ENCODE measurements around the gene MIS18BP1.

MIS18BP1 gene

DNA sequence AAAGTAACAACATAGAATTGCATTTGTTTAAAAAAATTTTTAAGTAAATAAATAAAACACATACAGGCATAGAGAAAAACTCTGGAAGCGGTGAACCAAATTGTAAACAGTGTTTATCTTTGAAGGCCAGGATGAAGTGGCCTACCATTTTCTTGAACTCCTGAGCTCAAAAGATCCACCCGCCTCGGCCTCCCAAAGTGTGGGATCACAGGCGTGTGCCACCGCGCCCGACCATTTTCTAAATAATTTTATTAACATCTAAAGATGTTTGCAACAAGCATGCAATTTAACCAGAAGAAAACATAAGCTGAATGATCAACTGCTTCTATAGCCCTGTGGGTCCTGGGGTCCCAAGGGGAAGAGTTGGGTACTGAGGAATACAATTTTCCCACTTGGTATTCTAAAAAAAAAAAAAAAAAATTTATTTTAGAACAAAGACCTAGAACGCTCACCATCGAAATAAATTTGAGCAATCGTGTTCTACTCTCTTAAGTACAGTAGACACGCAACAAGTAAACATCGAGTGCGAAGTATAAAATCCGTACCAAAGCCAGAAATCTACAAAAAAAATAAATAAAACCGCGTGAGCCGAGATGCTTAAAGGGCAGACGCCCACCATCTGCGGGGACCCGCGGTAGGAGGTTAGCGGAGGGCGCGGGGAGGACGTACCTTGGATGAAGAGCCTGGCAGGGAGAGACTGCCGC, 484 bp downstream of the MIS18BP1 start:
- DNase-seq, result peak; percentile 42
- no peak overlapping the region for H2BK12ac ChIP-seq (ENCODE audit: low read length in 2 of 2)
- no peak overlapping the region for H4K8ac ChIP-seq (ENCODE audit: low read length)
- peak overlapping the region; percentile 98 for H3K9ac ChIP-seq (ENCODE audit: low read length)
- no peak overlapping the region for H2BK15ac ChIP-seq (ENCODE audit: low read depth, poor library complexity, severe bottlenecking)
- peaks cover 3% of the 10 kb centered on the region for H3K4me1 ChIP-seq (ENCODE audit: control insufficient read depth, insufficient read depth, low read depth, low read length)
- H3K23ac ChIP-seq (ENCODE audit: low read length in 2 of 2), result peak overlapping the region in 1 of 2 experiments; percentile 56
- peak overlapping the region in 1 of 2 experiments; percentile 87 for H3K14ac ChIP-seq (ENCODE audit: low read length in 2 of 2)
- H2BK5ac ChIP-seq (ENCODE audit: low read depth, low read length, poor library complexity, severe bottlenecking), result no peak overlapping the region
- peak overlapping the region; percentile 80 for H4K91ac ChIP-seq (ENCODE audit: low read length)
- peak overlapping the region; percentile 81 to 86 for H3K18ac ChIP-seq (ENCODE audit: low read depth in 1 of 2, low read length in 2 of 2)
- peak overlapping the region; percentile 78 for H2AFZ ChIP-seq (ENCODE audit: low read depth, low read length)
- peaks cover 4% of the 10 kb centered on the region for H3K9me3 ChIP-seq (ENCODE audit: control insufficient read depth, low read length)
- H2AK5ac ChIP-seq (ENCODE audit: low read length, severe bottlenecking), result no peak overlapping the region
- H3K27me3 ChIP-seq (ENCODE audit: control insufficient read depth in 1 of 2, insufficient read depth in 1 of 2, low read length in 2 of 2), result no peaks in the 10 kb centered on the region
- no peaks in the 10 kb centered on the region for H3K36me3 ChIP-seq (ENCODE audit: control insufficient read depth in 1 of 2, insufficient read depth in 2 of 2, low read depth in 1 of 2, low read length in 2 of 2)
- H2BK120ac ChIP-seq (ENCODE audit: low read depth, low read length), result peak overlapping the region; percentile 49
- H3K79me1 ChIP-seq (replicated peaks; ENCODE audit: low read length, poor library complexity, severe bottlenecking), result peaks cover 2% of the 10 kb centered on the region
- H3K4ac ChIP-seq (ENCODE audit: low read depth in 1 of 2, low read length in 2 of 2), result peak overlapping the region in 1 of 2 experiments; percentile 53
- WGBS, result 0% methylated on average over 21 of the region's 26 CpGs
- peak overlapping the region; percentile 84 for H3K4me2 ChIP-seq (ENCODE audit: low read length, poor library complexity, severe bottlenecking)
- peak overlapping the region; percentile 91 to 96 for H3K4me3 ChIP-seq (ENCODE audit: insufficient read depth in 1 of 2, low read depth in 1 of 2, low read length in 2 of 2)
- no peak overlapping the region for H3K27ac ChIP-seq (ENCODE audit: low read length, poor library complexity, severe bottlenecking)

DNA sequence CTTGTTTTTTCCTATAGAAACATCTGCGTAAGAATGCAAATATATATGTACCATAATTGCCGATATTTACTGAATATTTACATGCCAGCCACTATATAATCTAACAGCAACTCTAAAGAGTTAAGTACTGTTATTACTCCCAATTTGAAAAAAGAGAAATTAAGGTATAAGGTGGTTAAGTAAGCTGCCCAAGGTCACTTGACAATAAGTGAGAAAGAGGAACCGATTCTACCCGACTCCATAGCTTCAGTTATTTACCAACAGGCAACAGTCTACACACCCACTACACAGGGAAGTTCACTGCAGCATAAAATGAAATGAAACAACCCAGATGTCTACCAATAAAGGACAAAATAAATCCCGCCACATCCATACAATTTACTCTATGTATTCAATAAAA, 1.1 kb downstream of the MIS18BP1 start:
- H2AFZ ChIP-seq (ENCODE audit: low read depth, low read length), result no peak overlapping the region
- peak overlapping the region; percentile 98 for H3K9ac ChIP-seq (ENCODE audit: low read length)
- peak overlapping the region in 1 of 2 experiments; percentile 91 for H3K4me3 ChIP-seq (ENCODE audit: insufficient read depth in 1 of 2, low read depth in 1 of 2, low read length in 2 of 2)
- H3K4me1 ChIP-seq (ENCODE audit: control insufficient read depth, insufficient read depth, low read depth, low read length), result peaks cover 3% of the 10 kb centered on the region
- no peak overlapping the region for H3K27ac ChIP-seq (ENCODE audit: low read length, poor library complexity, severe bottlenecking)
- H2AK5ac ChIP-seq (ENCODE audit: low read length, severe bottlenecking), result no peak overlapping the region
- H3K4ac ChIP-seq (ENCODE audit: low read depth in 1 of 2, low read length in 2 of 2), result no peak overlapping the region
- peak; percentile 41 for DNase-seq
- no peak overlapping the region for H2BK12ac ChIP-seq (ENCODE audit: low read length in 2 of 2)
- peak overlapping the region; percentile 59 for H3K4me2 ChIP-seq (ENCODE audit: low read length, poor library complexity, severe bottlenecking)
- H3K36me3 ChIP-seq (ENCODE audit: control insufficient read depth in 1 of 2, insufficient read depth in 2 of 2, low read depth in 1 of 2, low read length in 2 of 2), result no peaks in the 10 kb centered on the region
- H3K18ac ChIP-seq (ENCODE audit: low read depth in 1 of 2, low read length in 2 of 2), result no peak overlapping the region
- H2BK120ac ChIP-seq (ENCODE audit: low read depth, low read length), result no peak overlapping the region
- no peak overlapping the region for H2BK5ac ChIP-seq (ENCODE audit: low read depth, low read length, poor library complexity, severe bottlenecking)
- H4K91ac ChIP-seq (ENCODE audit: low read length), result no peak overlapping the region
- H2BK15ac ChIP-seq (ENCODE audit: low read depth, poor library complexity, severe bottlenecking), result no peak overlapping the region
- no peak overlapping the region for H4K8ac ChIP-seq (ENCODE audit: low read length)
- no peak overlapping the region for H3K14ac ChIP-seq (ENCODE audit: low read length in 2 of 2)
- H3K9me3 ChIP-seq (ENCODE audit: control insufficient read depth, low read length), result no peaks in the 10 kb centered on the region
- WGBS, result 33% methylated on average over 3 of the region's 5 CpGs
- H3K79me1 ChIP-seq (replicated peaks; ENCODE audit: low read length, poor library complexity, severe bottlenecking), result peaks cover 2% of the 10 kb centered on the region
- no peaks in the 10 kb centered on the region for H3K27me3 ChIP-seq (ENCODE audit: control insufficient read depth in 1 of 2, insufficient read depth in 1 of 2, low read length in 2 of 2)
- H3K23ac ChIP-seq (ENCODE audit: low read length in 2 of 2), result no peak overlapping the region

GRCh38 chr14:45249856-45250575, 3.0 kb downstream of the MIS18BP1 start:
- H3K27ac ChIP-seq (ENCODE audit: low read length, poor library complexity, severe bottlenecking), result peak overlapping the region; percentile 57
- peak overlapping the region in 1 of 2 experiments; percentile 71 for H3K4me3 ChIP-seq (ENCODE audit: insufficient read depth in 1 of 2, low read depth in 1 of 2, low read length in 2 of 2)
- no peak overlapping the region for H3K14ac ChIP-seq (ENCODE audit: low read length in 2 of 2)
- no peaks in the 10 kb centered on the region for H3K36me3 ChIP-seq (ENCODE audit: control insufficient read depth in 1 of 2, insufficient read depth in 2 of 2, low read depth in 1 of 2, low read length in 2 of 2)
- H2BK120ac ChIP-seq (ENCODE audit: low read depth, low read length), result no peak overlapping the region
- H4K91ac ChIP-seq (ENCODE audit: low read length), result no peak overlapping the region
- peaks cover 3% of the 10 kb centered on the region for H3K4me1 ChIP-seq (ENCODE audit: control insufficient read depth, insufficient read depth, low read depth, low read length)
- no peak overlapping the region for H3K23ac ChIP-seq (ENCODE audit: low read length in 2 of 2)
- no peak overlapping the region for H2BK15ac ChIP-seq (ENCODE audit: low read depth, poor library complexity, severe bottlenecking)
- no peak overlapping the region for H2AK5ac ChIP-seq (ENCODE audit: low read length, severe bottlenecking)
- H3K4ac ChIP-seq (ENCODE audit: low read depth in 1 of 2, low read length in 2 of 2), result no peak overlapping the region
- H2AFZ ChIP-seq (ENCODE audit: low read depth, low read length), result no peak overlapping the region
- peak; percentile 99 for DNase-seq
- no peak overlapping the region for H4K8ac ChIP-seq (ENCODE audit: low read length)
- H3K18ac ChIP-seq (ENCODE audit: low read depth in 1 of 2, low read length in 2 of 2), result peak overlapping the region in 1 of 2 experiments; percentile 26
- H3K27me3 ChIP-seq (ENCODE audit: control insufficient read depth in 1 of 2, insufficient read depth in 1 of 2, low read length in 2 of 2), result no peaks in the 10 kb centered on the region
- H3K9me3 ChIP-seq (ENCODE audit: control insufficient read depth, low read length), result no peaks in the 10 kb centered on the region
- peak overlapping the region; percentile 83 for H3K9ac ChIP-seq (ENCODE audit: low read length)
- peaks cover 8% of the 10 kb centered on the region for H3K79me1 ChIP-seq (replicated peaks; ENCODE audit: low read length, poor library complexity, severe bottlenecking)
- H2BK5ac ChIP-seq (ENCODE audit: low read depth, low read length, poor library complexity, severe bottlenecking), result no peak overlapping the region
- H2BK12ac ChIP-seq (ENCODE audit: low read length in 2 of 2), result no peak overlapping the region
- no peak overlapping the region for H3K4me2 ChIP-seq (ENCODE audit: low read length, poor library complexity, severe bottlenecking)
- WGBS, result 2% methylated on average over 3 of the region's 5 CpGs

DNA sequence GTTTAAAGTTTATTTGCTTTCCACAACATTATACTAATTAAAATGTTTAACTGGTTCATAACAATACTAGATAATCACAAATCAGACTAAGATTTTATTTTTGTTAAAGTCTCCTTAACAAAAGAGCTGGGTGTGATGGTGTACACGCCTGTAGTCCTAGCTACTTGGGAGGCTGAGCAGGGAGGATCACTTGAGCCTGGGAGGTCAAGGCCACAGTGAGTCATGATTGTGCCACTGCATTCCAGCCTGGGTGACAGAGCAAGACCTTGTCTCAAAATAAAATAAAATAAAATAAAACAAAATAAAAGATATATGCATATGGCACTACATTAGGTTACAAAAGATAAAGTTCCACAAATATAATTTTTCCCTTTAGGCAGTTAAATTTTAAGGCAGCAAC, 5.6 kb downstream of the MIS18BP1 start:
- Histone ChIP-seq H2BK15ac (ENCODE audit: low read depth, poor library complexity, severe bottlenecking) (no peak overlapping the region), H3K4me1 (ENCODE audit: control insufficient read depth, insufficient read depth, low read depth, low read length) (peaks cover 2% of the 10 kb centered on the region), H2BK12ac (ENCODE audit: low read length in 2 of 2) (no peak overlapping the region), H3K79me1 (replicated peaks; ENCODE audit: low read length, poor library complexity, severe bottlenecking) (peaks cover 6% of the 10 kb centered on the region), H3K4me3 (ENCODE audit: insufficient read depth in 1 of 2, low read depth in 1 of 2, low read length in 2 of 2) (no peak overlapping the region), H4K8ac (ENCODE audit: low read length) (no peak overlapping the region), H3K27ac (ENCODE audit: low read length, poor library complexity, severe bottlenecking) (no peak overlapping the region), H3K4me2 (ENCODE audit: low read length, poor library complexity, severe bottlenecking) (no peak overlapping the region), H3K9ac (ENCODE audit: low read length) (no peak overlapping the region), H3K18ac (ENCODE audit: low read depth in 1 of 2, low read length in 2 of 2) (no peak overlapping the region), H3K14ac (ENCODE audit: low read length in 2 of 2) (no peak overlapping the region), H3K27me3 (ENCODE audit: control insufficient read depth in 1 of 2, insufficient read depth in 1 of 2, low read length in 2 of 2) (no peaks in the 10 kb centered on the region), H2BK120ac (ENCODE audit: low read depth, low read length) (no peak overlapping the region), H2AFZ (ENCODE audit: low read depth, low read length) (no peak overlapping the region), H2BK5ac (ENCODE audit: low read depth, low read length, poor library complexity, severe bottlenecking) (no peak overlapping the region), H3K36me3 (ENCODE audit: control insufficient read depth in 1 of 2, insufficient read depth in 2 of 2, low read depth in 1 of 2, low read length in 2 of 2) (no peaks in the 10 kb centered on the region), H3K4ac (ENCODE audit: low read depth in 1 of 2, low read length in 2 of 2) (no peak overlapping the region), H4K91ac (ENCODE audit: low read length) (no peak overlapping the region), H3K9me3 (ENCODE audit: control insufficient read depth, low read length) (no peaks in the 10 kb centered on the region), H3K23ac (ENCODE audit: low read length in 2 of 2) (no peak overlapping the region), H2AK5ac (ENCODE audit: low read length, severe bottlenecking) (no peak overlapping the region)
- WGBS, result no CpG with 5 or more reads among the region's 1 CpG
- DNase-seq, result no peak

All from mesenchymal stem cell (in vitro differentiated cells and primary cell).